Gastroesophageal sphincter (tissue), 4 donors: ENCODE results near the gene RNF7. TPM values are rescaled to one million over a fixed set of nuclear protein-coding genes. Genes with fewer than 3 reads are reported as not detected.
"Not testable (repeated sequence)": the region's sequence is repeated elsewhere in the genome, so short reads cannot be mapped to it uniquely, and the experiment has no call there.

Experiments used
- ATAC-seq: fragments of 150-250 bp; one replicate; pipeline ENCODE4 v1.9.1; 2016; ENCODE audit warnings: mild to moderate bottlenecking, moderate library complexity
- H3K27ac ChIP-seq, 4 donors: fragments of 200-600 bp; sonication (generic) in 3 of 4; 1 replicate in 3 of 4; 2 replicates in 1 of 4; pipeline ENCODE4 v1.5.1; 2016 to 2019
- H3K27me3 ChIP-seq: fragments of 200-600 bp; sonication (generic); one replicate; pipeline ENCODE4 v1.5.1; 2019
- H3K36me3 ChIP-seq, 2 donors: fragments of 200-600 bp; sonication (generic); one replicate each; pipeline ENCODE4 v1.5.1; 2019; ENCODE audit warnings: control low read depth in 1 of 2
- H3K4me1 ChIP-seq, 3 donors: fragments of 200-600 bp; sonication (generic); 1 replicate in 2 of 3; 2 replicates in 1 of 3; pipeline ENCODE4 v1.5.1; 2016 to 2019; ENCODE audit warnings: control low read depth in 2 of 3
- H3K4me3 ChIP-seq, 2 donors: fragments of 200-600 bp; sonication (generic); one replicate each; pipeline ENCODE4 v1.5.1; 2019; ENCODE audit warnings: mild to moderate bottlenecking in 1 of 2, moderate library complexity in 1 of 2
- H3K9me3 ChIP-seq, 3 donors: fragments of 200-600 bp; sonication (generic); one replicate each; pipeline ENCODE4 v1.5.1; 2017 to 2019; ENCODE audit warnings: control low read depth in 2 of 3
- EP300 ChIP-seq: sonication (generic); formaldehyde crosslinking; IDR thresholded peaks from one replicate; pipeline ENCODE4 v1.6.1; 2017; ENCODE audit warnings: antibody characterized with exemption, mild to moderate bottlenecking
- POLR2A ChIP-seq, 2 donors: fragments of 450-650 bp; IDR thresholded peaks; one replicate each; pipeline ENCODE4 v1.6.1; 2017; ENCODE audit warnings: antibody characterized with exemption in 2 of 2, mild to moderate bottlenecking in 2 of 2, moderate library complexity in 1 of 2
- POLR2AphosphoS5 ChIP-seq: sonication (generic); formaldehyde crosslinking; IDR thresholded peaks from one replicate; pipeline ENCODE4 v1.6.1; 2017; ENCODE audit warnings: antibody characterized with exemption
- WGBS, 2 donors: methylation state at CpG; one replicate each; pipeline ENCODE4 v1.1.5; 2018; ENCODE audit warnings: low coverage in 1 of 2; 5-methylcytosine and 5-hydroxymethylcytosine counted together
- total RNA-seq, 4 donors: library from RNA; depleted of rRNA; stranded (reverse); fragments of >200 nt; gene quantifications; one replicate each; pipeline ENCODE4 v1.1.0, GENCODE V29; 2016
- TF ChIP-seq, protein P1 (sequence below), 4 experiments: fragments of 200-600 bp in 2 of 4; fragments of 450-650 bp in 2 of 4; sonication (generic) in 1 of 4; IDR thresholded peaks; one replicate each; pipeline ENCODE4 v1.5.1; 2017 to 2019; ENCODE audit warnings: antibody characterized with exemption in 4 of 4, mild to moderate bottlenecking in 2 of 4, moderate library complexity in 2 of 4

RNF7 gene
- total RNA-seq, 4 donors from 2014 or later: 73.0 to 133 (median 87.7) TPM

DNA sequence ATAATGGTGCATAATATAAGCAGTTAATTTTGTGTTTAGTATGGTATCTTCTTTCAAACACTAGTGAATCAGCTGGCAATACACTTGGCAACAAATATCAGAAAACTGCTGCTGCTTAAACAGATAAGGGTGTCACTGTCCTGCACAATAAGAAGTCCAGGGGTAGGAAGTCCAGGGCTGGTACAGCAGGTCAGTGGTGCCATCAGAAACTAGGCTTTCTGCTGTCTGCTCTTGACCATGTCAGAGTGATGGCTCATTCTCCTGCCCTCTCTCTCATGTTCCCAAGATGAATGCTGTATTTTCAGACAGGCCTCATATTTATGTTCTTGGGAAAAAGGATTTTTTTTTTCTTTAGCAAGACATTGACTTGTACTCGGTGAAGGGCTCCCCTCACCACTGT lies 15.9 kb downstream of the RNF7 start:
- H3K4me3 ChIP-seq: no peak overlapping the region
- no peak overlapping the region for H3K27ac ChIP-seq
- no peak for TF ChIP-seq POLR2A (IDR thresholded peaks at IDR 0.05)
- no peak for TF ChIP-seq POLR2AphosphoS5
- H3K36me3 ChIP-seq: peaks cover 0 to 24% of the 10 kb centered on the region in 2 donors
- no peaks in the 10 kb centered on the region for H3K9me3 ChIP-seq
- H3K4me1 ChIP-seq: no peaks in the 10 kb centered on the region
- WGBS, 2 donors: 78 to 100% methylated on average over 1 of the region's 1 CpG
- ATAC-seq: no peak
- no peaks in the 10 kb centered on the region for H3K27me3 ChIP-seq

DNA sequence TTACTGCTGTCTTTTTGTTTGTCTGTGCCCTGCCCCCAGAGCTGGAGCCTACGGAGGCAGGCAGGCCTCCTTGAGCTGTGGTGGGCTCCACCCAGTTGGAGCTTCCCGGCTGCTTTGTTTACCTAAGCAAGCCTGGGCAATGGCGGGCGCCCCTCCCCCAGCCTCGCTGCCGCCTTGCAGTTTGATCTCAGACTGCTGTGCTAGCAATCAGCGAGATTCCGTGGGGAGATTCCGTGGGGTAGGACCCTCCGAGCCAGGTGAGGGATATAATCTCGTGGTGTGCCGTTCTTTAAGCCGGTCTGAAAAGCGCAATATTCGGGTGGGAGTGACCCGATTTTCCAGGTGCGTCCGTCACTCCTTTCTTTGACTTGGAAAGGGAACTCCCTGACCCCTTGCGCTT lies 24.5 kb downstream of the RNF7 start:
- ATAC-seq, H3K4me1 ChIP-seq, H3K9me3 ChIP-seq, H3K4me3 ChIP-seq, H3K27me3 ChIP-seq, H3K27ac ChIP-seq, H3K36me3 ChIP-seq: not testable (repeated sequence)
- WGBS, 2 donors: no CpG with 5 or more reads among the region's 19 CpGs

DNA sequence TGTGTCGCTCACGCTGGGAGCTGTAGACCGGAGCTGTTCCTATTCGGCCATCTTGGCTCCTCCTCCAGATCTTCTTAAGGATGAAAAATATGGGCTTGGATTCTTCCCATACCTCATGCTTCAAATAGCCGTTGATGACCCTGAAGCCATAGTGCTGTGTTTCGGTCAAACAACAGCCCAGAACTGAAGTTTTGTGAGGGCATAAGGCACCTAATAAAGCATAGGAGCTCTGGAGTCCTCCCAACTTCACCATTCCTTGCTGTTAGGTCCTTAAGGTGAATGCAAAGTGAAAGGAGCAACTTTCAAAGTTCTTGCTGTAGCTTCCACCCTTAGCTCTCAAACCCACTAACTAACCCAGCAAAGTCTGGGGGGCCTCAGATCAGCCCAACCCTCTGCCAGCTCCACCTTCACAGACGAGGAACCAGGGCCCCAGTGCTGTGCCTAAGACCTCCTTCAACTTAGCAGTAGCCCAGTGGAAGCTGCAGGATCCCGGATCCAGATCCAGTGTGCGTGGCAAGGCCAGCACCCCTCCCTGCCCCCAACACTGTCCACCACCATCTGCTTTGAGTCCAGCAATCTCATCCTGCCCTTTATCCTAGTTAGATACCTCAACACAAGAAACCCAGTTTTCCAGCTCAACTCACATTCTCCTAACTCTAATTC lies 25.1 kb downstream of the RNF7 start, which contains the start of gene GRK7:
Gene GRK7 (plus strand): TSS at position 321 of the 663 bp plus-strand sequence. CDS start 14,877 bp downstream, outside the sequence.
- Histone ChIP-seq H3K4me1 (no peaks in the 10 kb centered on the region), H3K4me3 (no peak within 1 kb of the TSS), H3K27ac (no peak within 1 kb of the TSS), H3K36me3 (no peaks in the 10 kb centered on the region), H3K27me3 (no peaks in the 10 kb centered on the region), H3K9me3 (no peaks in the 10 kb centered on the region)
- 71 to 98% methylated on average over 2 to 6 of the region's 9 CpGs for whole genome bisulfite sequencing, 2 donors
- no peak for TF ChIP-seq POLR2AphosphoS5
- no peak for TF ChIP-seq POLR2A (IDR thresholded peaks at IDR 0.05)
- no peak for TF ChIP-seq EP300
- TF ChIP-seq, protein P1, sequence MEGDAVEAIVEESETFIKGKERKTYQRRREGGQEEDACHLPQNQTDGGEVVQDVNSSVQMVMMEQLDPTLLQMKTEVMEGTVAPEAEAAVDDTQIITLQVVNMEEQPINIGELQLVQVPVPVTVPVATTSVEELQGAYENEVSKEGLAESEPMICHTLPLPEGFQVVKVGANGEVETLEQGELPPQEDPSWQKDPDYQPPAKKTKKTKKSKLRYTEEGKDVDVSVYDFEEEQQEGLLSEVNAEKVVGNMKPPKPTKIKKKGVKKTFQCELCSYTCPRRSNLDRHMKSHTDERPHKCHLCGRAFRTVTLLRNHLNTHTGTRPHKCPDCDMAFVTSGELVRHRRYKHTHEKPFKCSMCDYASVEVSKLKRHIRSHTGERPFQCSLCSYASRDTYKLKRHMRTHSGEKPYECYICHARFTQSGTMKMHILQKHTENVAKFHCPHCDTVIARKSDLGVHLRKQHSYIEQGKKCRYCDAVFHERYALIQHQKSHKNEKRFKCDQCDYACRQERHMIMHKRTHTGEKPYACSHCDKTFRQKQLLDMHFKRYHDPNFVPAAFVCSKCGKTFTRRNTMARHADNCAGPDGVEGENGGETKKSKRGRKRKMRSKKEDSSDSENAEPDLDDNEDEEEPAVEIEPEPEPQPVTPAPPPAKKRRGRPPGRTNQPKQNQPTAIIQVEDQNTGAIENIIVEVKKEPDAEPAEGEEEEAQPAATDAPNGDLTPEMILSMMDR (IDR thresholded peaks at IDR 0.05): no peak
- no peak for ATAC-seq

DNA sequence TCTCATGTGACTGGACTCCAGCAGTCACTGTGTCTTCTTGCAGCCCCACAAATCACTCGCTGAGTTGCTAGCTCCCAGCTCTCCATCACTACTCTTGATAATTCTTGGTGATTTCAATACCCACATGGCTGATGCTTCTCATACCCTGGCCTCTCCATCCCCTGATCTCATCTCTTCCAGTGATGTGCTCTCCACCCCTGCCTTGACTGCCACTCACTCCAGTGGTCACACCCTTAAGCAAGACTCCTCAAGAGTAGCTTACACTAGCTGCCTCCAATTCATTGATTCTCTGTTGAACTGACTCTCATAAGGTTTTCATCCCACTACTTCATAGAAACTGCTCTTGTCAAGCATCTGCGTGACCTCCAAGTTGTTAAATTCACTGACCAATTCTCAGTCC lies 25.9 kb downstream of the RNF7 start:
- 93 to 100% methylated on average over 2 of the region's 2 CpGs for WGBS, 2 donors
- no peak for ATAC-seq
- Histone ChIP-seq H3K27ac (no peak overlapping the region), H3K36me3 (no peaks in the 10 kb centered on the region), H3K9me3 (no peaks in the 10 kb centered on the region), H3K4me3 (no peak overlapping the region), H3K27me3 (no peaks in the 10 kb centered on the region), H3K4me1 (no peaks in the 10 kb centered on the region)
- TF ChIP-seq POLR2A (IDR thresholded peaks at IDR 0.05) (no peak), EP300 (no peak), POLR2AphosphoS5 (no peak)
- TF ChIP-seq, protein P1 (IDR thresholded peaks at IDR 0.05): no peak

DNA sequence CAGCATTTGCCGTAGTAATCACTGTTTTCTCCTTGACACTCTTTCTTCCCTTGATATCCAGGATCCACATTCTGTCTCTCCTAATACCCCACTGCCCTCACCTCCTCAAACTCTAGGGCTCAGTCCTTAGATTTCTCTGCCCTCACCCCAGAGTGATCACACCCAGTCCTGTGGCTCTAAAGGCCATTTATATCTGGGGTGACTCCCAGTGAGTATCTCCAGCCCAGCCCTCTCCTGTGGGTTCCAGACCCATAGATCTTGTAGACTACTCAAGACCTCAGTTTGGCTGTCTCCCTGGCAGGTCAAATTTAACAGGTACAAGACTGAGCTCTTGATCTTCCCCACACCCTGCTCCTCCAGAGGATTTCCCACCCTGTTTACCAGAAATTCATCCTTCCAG lies 26.4 kb downstream of the RNF7 start:
- WGBS, 2 donors: 92 to 100% methylated on average over 1 of the region's 1 CpG
- Histone ChIP-seq H3K4me1 (no peaks in the 10 kb centered on the region), H3K36me3 (no peaks in the 10 kb centered on the region), H3K4me3 (no peak overlapping the region), H3K27ac (no peak overlapping the region), H3K9me3 (no peaks in the 10 kb centered on the region), H3K27me3 (no peaks in the 10 kb centered on the region)
- no peak for ATAC-seq
- TF ChIP-seq, protein P1 (IDR thresholded peaks at IDR 0.05): no peak
- TF ChIP-seq EP300: no peak
- no peak for TF ChIP-seq POLR2A (IDR thresholded peaks at IDR 0.05)
- TF ChIP-seq POLR2AphosphoS5: no peak

DNA sequence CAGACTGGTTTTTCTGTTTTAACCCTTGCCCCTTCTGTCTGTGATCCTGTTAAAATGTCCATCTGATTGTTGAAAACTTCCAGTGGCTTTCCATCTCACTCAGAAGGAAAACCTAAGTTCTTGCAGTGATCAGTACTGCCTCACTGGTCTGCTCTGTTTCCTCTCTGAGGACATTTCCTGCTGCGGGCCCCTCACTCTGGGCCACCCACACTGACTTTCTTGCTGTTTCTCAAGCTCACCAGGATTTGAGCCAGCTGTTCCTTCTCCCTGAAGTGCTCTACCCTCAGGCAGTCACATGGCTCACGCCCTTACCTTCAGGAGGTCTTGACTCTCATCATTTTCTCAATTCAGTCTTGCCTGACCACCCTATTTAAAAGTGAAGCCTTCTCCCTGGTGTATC lies 26.9 kb downstream of the RNF7 start:
- no peaks in the 10 kb centered on the region for H3K9me3 ChIP-seq
- no peak for ATAC-seq
- H3K4me3 ChIP-seq: no peak overlapping the region
- no peaks in the 10 kb centered on the region for H3K27me3 ChIP-seq
- WGBS, 2 donors: 55 to 75% methylated on average over 2 of the region's 2 CpGs
- no peak for TF ChIP-seq POLR2AphosphoS5
- TF ChIP-seq EP300: no peak
- no peaks in the 10 kb centered on the region for H3K4me1 ChIP-seq
- no peak overlapping the region for H3K27ac ChIP-seq
- H3K36me3 ChIP-seq: no peaks in the 10 kb centered on the region
